Effector memory CD4-positive, alpha-beta T cell (primary cell): ENCODE measurements around the gene SESTD1.

Source experiments
- DNase-seq, 3 donors: peaks; one replicate each; pipeline ENCODE4 v3.0.0-alpha.2; 2020
- H3K27ac ChIP-seq: 2 replicates; pipeline ENCODE4 v1.7.0; 2013; ENCODE audit warnings: mild to moderate bottlenecking, low read length, moderate library complexity; ENCODE audit not compliant: insufficient read depth, poor library complexity, severe bottlenecking
- H3K27me3 ChIP-seq: replicated peaks from 2 replicates; pipeline ENCODE4 v1.7.0; 2013; ENCODE audit warnings: mild to moderate bottlenecking, low read length; ENCODE audit not compliant: insufficient read depth, control insufficient read depth, poor library complexity, severe bottlenecking
- H3K36me3 ChIP-seq: 2 replicates; pipeline ENCODE4 v1.7.0; 2013; ENCODE audit warnings: mild to moderate bottlenecking, low read length, moderate library complexity; ENCODE audit not compliant: control insufficient read depth, insufficient read depth
- H3K4me1 ChIP-seq: 2 replicates; pipeline ENCODE4 v1.7.0; 2013; ENCODE audit warnings: low read length, mild to moderate bottlenecking; ENCODE audit not compliant: control insufficient read depth, insufficient read depth, poor library complexity, severe bottlenecking
- H3K4me3 ChIP-seq: 2 replicates; pipeline ENCODE4 v1.7.0; 2013; ENCODE audit warnings: low read length, low read depth, mild to moderate bottlenecking; ENCODE audit not compliant: insufficient read depth, poor library complexity, severe bottlenecking
- H3K9me3 ChIP-seq: 2 replicates; pipeline ENCODE4 v1.7.0; 2013; ENCODE audit warnings: mild to moderate bottlenecking, low read length, moderate library complexity; ENCODE audit not compliant: control insufficient read depth

Gene SESTD1

DNA sequence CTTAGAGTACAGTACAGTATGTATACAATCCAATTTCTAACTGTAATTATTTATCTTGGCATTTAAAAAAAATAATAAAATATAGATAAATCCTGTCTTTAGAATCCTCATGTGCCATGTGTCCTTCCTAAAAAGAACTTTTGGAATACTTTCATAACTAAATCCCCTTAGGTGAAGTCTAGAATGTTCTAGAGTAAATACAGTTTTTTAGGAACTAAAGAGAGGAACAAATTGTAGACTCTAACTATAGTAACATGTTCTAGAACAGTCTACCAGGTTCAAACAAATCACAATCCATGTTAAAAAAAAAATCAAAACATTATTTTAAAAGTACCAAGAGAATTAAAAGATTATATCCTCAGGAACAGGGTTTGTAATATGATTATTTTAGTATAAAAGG, 134.1 kb downstream of the SESTD1 start:
- Histone ChIP-seq H3K9me3 (no peaks in the 10 kb centered on the region), H3K36me3 (no peaks in the 10 kb centered on the region), H3K4me3 (no peak overlapping the region), H3K27me3 (no peaks in the 10 kb centered on the region), H3K4me1 (no peaks in the 10 kb centered on the region), H3K27ac (no peak overlapping the region)
- no peak for DNase-seq

DNA sequence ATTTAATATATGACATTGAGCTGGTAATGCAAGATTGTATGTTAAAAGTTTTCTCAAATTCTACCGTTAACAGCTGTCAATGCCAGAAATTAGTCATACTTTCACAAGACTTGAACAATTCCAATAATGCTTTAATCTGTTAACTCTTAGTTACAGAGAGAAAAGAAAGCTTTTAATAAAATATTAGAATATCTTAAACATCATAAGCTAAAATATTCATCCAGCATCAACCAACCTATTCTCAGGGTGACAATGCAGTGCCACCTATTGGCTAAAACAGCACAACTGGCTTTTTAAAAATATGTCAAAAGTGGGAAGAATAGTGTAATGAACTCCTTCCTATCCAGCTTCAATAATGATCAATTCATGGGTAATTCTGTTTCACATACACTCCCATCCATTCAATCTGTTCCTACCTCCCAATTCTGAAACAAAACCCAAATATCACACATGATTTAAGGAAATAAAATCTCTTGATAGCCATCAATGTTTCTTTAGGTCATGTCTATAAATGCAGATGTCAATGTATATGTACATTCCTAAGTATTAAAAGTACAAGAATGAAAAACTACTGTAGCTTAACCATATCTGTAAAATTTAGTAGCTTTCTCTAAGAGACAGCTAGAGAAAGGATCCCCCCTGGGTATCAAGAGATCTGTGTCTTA, 134.9 kb downstream of the SESTD1 start:
- no peak overlapping the region for H3K4me3 ChIP-seq
- DNase-seq = no peak
- no peak overlapping the region for H3K27ac ChIP-seq
- no peaks in the 10 kb centered on the region for H3K9me3 ChIP-seq
- no peaks in the 10 kb centered on the region for H3K4me1 ChIP-seq
- no peaks in the 10 kb centered on the region for H3K27me3 ChIP-seq
- no peaks in the 10 kb centered on the region for H3K36me3 ChIP-seq

DNA sequence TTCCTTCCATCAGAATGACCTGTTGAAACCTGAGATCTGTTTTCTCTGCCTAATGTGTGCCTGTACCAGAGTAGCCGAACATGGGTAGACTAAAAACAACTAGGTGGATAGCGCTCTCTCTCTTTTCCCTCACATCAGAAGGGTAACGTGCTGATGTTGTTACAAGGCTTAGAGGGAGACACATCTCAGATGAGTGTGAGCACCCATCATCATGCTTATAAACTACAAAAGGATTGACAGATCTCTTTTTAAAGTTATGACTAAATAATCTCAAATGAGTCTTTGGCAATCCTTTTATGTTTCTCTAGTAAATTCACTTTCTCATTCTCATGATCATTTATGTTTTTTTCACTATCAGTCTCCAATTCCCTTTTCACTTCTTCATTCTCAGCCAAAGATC, 139.2 kb downstream of the SESTD1 start:
- Histone ChIP-seq H3K27ac (no peak overlapping the region), H3K36me3 (no peaks in the 10 kb centered on the region), H3K4me3 (no peak overlapping the region), H3K9me3 (no peaks in the 10 kb centered on the region), H3K27me3 (no peaks in the 10 kb centered on the region), H3K4me1 (no peaks in the 10 kb centered on the region)
- DNase-seq = no peak

DNA sequence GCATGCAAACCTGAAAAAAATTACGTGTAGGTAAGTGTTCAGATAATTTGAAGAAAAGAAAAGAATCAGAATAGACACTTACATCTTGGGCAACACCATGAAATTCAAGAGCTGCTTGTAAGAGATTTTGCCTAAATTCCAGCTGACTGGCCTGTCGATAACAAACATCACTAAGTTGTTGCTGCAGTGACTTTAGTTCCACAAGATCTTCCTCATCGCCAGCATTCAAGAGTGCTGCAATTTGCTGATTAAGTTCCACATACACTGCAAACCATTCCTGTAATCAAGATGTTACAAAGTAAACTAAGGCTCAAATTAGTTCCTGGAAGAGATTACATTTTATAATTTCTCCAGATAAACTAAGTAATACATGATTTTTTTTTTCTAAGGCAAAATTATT, 140.3 kb downstream of the SESTD1 start:
- no peak overlapping the region for H3K27ac ChIP-seq
- H3K27me3 ChIP-seq = no peaks in the 10 kb centered on the region
- H3K4me1 ChIP-seq = no peaks in the 10 kb centered on the region
- no peaks in the 10 kb centered on the region for H3K36me3 ChIP-seq
- H3K4me3 ChIP-seq = no peak overlapping the region
- DNase-seq = no peak
- no peaks in the 10 kb centered on the region for H3K9me3 ChIP-seq

DNA sequence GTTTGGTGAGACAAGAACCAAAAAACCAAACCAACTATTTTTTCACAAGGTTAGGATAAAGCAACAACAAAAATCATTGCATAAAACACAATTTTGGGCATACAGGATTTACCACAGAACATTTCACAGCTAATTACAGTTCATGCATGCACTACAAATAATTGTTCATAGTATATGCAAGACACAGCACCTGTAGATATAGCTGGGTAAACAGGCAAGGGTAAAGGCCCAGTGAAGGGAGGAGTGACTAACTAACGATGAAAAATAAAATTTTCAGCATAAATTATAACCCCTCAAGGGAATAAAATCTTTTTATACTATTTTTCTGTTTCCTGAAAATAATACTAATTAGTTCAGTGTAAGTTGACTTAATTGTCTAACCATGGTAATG, 141.4 kb downstream of the SESTD1 start:
- Histone ChIP-seq H3K27ac (no peak overlapping the region), H3K36me3 (no peaks in the 10 kb centered on the region), H3K9me3 (no peaks in the 10 kb centered on the region), H3K27me3 (no peaks in the 10 kb centered on the region), H3K4me1 (no peaks in the 10 kb centered on the region), H3K4me3 (no peak overlapping the region)
- DNase-seq = no peak

DNA sequence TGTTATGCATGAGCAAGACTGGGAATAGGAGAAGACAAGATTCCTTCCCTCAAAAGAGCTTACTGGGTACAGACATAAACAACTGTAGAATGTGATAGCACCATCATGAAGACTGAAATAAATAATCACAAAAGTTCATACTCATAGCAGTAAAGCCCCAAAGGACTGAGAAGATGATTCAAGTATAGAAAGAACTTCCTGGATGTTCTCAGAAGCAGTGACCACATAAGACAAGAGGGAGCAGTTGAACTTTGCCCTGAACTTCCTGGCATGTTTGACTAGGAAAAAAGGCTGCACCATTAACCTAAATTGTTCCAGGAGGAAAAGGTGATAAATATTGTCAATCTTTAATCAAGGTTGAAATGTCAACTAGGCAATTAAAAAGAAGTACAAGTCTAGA, 156.9 kb downstream of the SESTD1 start:
- no peak for DNase-seq
- peaks cover 6% of the 10 kb centered on the region for H3K4me1 ChIP-seq
- no peaks in the 10 kb centered on the region for H3K36me3 ChIP-seq
- H3K4me3 ChIP-seq = no peak overlapping the region
- H3K27ac ChIP-seq = no peak overlapping the region
- no peaks in the 10 kb centered on the region for H3K9me3 ChIP-seq
- no peaks in the 10 kb centered on the region for H3K27me3 ChIP-seq

DNA sequence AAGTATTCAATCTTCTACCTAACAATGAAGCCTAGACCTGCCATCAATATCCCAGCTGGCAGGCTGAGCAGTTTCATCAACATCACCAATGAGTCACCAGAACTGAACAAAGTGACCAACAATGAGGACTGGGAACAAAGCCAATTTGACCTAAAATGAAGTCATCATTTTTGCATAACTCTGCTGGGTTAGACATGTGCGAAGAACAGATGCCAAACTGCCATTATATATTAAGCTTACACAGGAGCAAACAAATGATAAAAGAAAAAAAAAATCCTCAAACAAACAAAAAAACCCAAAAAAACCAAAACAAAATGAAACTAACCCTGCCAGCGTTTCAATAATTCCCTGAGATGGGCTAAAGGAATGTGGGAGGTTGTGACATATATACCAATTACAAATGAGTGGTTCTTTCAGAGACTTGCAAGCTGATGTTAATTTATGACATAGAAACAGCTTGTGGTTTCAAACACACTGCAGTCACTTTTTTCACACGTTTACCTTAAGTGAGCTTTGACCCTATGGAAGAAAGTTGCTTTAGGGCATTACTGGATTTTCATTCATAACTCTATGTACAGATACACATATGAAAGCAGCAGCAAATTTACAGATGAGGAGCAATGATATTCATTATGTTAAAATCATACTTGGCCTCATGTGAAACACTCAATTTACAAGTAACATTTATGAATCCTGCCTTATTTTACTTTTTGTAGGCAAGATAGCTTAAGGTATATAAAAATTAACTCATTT, 157.8 kb downstream of the SESTD1 start:
- H3K36me3 ChIP-seq = no peaks in the 10 kb centered on the region
- H3K27ac ChIP-seq = no peak overlapping the region
- H3K4me3 ChIP-seq = no peak overlapping the region
- H3K4me1 ChIP-seq = peaks cover 6% of the 10 kb centered on the region
- DNase-seq = no peak
- H3K9me3 ChIP-seq = no peaks in the 10 kb centered on the region
- no peaks in the 10 kb centered on the region for H3K27me3 ChIP-seq

DNA sequence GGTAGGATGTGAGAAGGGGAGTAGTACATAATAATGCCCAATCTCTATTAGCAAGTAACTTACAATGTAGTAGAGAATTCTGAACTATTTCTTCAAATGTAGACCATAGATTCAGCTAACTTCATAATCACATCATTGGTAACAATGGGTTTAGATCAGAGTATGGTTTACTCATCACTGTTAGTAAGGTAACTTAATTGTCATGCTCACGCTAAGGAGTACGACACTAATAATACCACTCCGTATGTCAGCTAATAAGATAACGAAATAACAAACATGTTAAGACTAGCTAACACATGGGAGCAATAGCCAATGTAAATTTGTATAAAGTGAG, 158.3 kb downstream of the SESTD1 start:
- H3K4me3 ChIP-seq = no peak overlapping the region
- no peak for DNase-seq
- no peaks in the 10 kb centered on the region for H3K36me3 ChIP-seq
- H3K9me3 ChIP-seq = no peaks in the 10 kb centered on the region
- H3K4me1 ChIP-seq = peaks cover 6% of the 10 kb centered on the region
- no peaks in the 10 kb centered on the region for H3K27me3 ChIP-seq
- H3K27ac ChIP-seq = no peak overlapping the region

DNA sequence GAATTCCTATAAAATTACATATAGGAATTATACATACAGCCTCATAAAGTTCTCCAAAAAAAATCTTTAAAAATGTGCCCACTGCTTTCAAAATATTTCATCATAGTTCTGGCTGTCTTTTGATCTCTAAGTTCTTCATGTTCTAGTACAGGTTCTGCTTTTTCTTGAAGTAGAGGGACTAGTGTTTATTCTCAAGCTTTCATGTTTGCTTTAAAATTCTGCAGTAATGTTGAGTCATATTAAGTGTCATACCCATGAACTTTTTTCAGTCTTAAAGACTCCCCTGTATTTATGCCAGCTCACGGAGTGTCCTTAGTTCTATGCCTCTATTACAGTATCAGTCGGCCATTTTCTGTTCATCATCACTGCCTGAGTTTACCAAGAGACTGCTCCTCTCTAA, 159.9 kb downstream of the SESTD1 start:
- Histone ChIP-seq H3K36me3 (no peaks in the 10 kb centered on the region), H3K4me3 (no peak overlapping the region), H3K9me3 (no peaks in the 10 kb centered on the region), H3K4me1 (peaks cover 6% of the 10 kb centered on the region), H3K27ac (no peak overlapping the region), H3K27me3 (no peaks in the 10 kb centered on the region)
- no peak for DNase-seq

DNA sequence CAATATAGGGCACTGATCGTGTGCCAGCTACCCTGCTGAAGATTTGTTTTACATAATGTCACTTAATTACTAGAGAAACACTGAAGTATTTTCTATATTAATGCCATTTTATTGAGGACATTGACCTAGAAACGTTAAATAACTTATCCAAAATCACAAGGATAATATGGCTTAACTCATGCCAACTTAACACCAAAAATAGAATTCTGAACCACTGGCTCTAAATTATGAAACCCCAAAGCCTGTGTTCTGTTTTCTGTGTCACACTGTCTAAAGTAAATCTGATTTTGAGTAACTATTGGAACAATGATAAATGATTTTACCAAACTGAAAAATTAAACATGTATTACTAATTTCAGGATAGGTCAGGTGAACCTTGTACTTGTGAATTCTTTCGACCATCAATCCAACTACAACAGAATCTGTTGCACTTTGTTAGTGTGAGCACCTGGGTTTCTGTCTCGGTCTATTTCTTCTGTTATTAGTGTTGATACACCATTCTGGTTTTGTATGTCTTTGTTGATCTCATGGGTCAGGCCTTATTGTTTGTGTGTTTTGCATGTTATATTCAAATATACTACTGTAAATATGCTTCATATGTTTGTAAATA, 166.4 kb downstream of the SESTD1 start:
- Histone ChIP-seq H3K27me3 (no peaks in the 10 kb centered on the region), H3K4me3 (no peak overlapping the region), H3K4me1 (no peaks in the 10 kb centered on the region), H3K9me3 (no peaks in the 10 kb centered on the region), H3K36me3 (no peaks in the 10 kb centered on the region), H3K27ac (no peak overlapping the region)
- no peak for DNase-seq
